ENCODE results near the gene ZNF236. TPM values are rescaled to one million over a fixed set of nuclear protein-coding genes. Genes with fewer than 3 reads are reported as not detected.

The ZNF236 gene
- total and polyA plus RNA-seq, 2 of the 13 experiments (the other 11 are each of a cell fraction or from before 2014, with no cell fraction given): 3.0 to 7.2 TPM

GRCh38 chr18:76874642-76875389 lies 52.5 kb downstream of the ZNF236 start:
- in situ Hi-C loops (cut with HindIII; ENCODE audit: extremely low pct_ligation_motif_present, low pct_unique_long_range_greater_than_20kb): no loop called here
- POLR2A ChIA-PET: no interaction called here
- intact Hi-C loops (cut with micrococcal nuclease; ENCODE audit: unreplicated experiment): loop anchor here (1.0 kb wide), 2 partner anchors 72 to 108 kb away; no protein-coding TSS in a partner anchor
- Histone ChIP-seq H2AFZ (ENCODE audit: low read length) (no peak overlapping the region), H3K4me1 (ENCODE audit: insufficient read depth, low read length) (no peaks in the 10 kb centered on the region), H3K9ac (ENCODE audit: insufficient read depth, low read depth, low read length) (no peak overlapping the region), H3K4me3 (replicated peaks in 1 of 3; ENCODE audit: insufficient read depth in 1 of 3, low read depth in 2 of 3, low read length in 3 of 3) (no peak overlapping the region), H3K27ac (ENCODE audit: extremely low read length, insufficient read depth, low read length) (no peak overlapping the region), H3K79me2 (ENCODE audit: insufficient read depth, low read length) (no peaks in the 10 kb centered on the region), H3K9me3 (ENCODE audit: low read length) (no peaks in the 10 kb centered on the region), H3K36me3 (replicated peaks in 1 of 2; ENCODE audit: control insufficient read depth in 1 of 2, insufficient read depth in 2 of 2, low read length in 2 of 2) (peaks cover 7 to 17% of the 10 kb centered on the region in 2 experiments; a peak in 4 of 5 replicates), H3K4me2 (ENCODE audit: low read depth, low read length) (no peak overlapping the region), H4K20me1 (ENCODE audit: insufficient read depth, low read length) (no peaks in the 10 kb centered on the region), H3K27me3 (ENCODE audit: control insufficient read depth in 1 of 2, insufficient read depth in 2 of 2, low read length in 2 of 2) (no peaks in the 10 kb centered on the region)
- no peak for DNase-seq (ENCODE audit: low spot score)
- no peak for FAIRE-seq
- 97% methylated on average over 13 of the region's 13 CpGs for WGBS (ENCODE audit: low lambda C conversion rate)
- CTCF ChIA-PET (ENCODE audit: low intra/inter-chr PET ratio, low total read pairs): interaction anchor here (0.8 to 1.4 kb wide), 3 partner anchors 71 to 180 kb away, joined by 3 to 5 read pairs (median 3); no protein-coding TSS in a partner anchor
- BruUV-seq (replicated peaks): no TSS peak
- TF ChIP-seq SUZ12 (IDR thresholded peaks at IDR 0.05; ENCODE audit: low read depth, low read length) (no peak), ZNF12 (CRISPR knock-in tag; IDR thresholded peaks at IDR 0.05) (no peak), ZNF841 (CRISPR knock-in tag; IDR thresholded peaks at IDR 0.05; ENCODE audit: borderline replicate concordance) (no peak), ZNF331 (CRISPR knock-in tag; IDR thresholded peaks at IDR 0.05) (no peak), ZNF674 (CRISPR knock-in tag; IDR thresholded peaks at IDR 0.05; ENCODE audit: low read depth) (no peak), STAT5B (CRISPR knock-in tag; IDR thresholded peaks at IDR 0.05) (no peak), RBM22 (optimal IDR thresholded peaks at IDR 0.05; ENCODE audit: low read length) (no peak), PCBP1 (IDR thresholded peaks at IDR 0.05; ENCODE audit: borderline replicate concordance, low read depth, low read length) (no peak), HDAC6 (IDR thresholded peaks at IDR 0.05; ENCODE audit: low read depth, low read length) (no peak), CHD2 (IDR thresholded peaks at IDR 0.05; ENCODE audit: low read depth, low read length) (no peak), SYNCRIP (IDR thresholded peaks at IDR 0.05; ENCODE audit: insufficient read depth, low read depth, low read length) (no peak), MXD3 (CRISPR knock-in tag; IDR thresholded peaks at IDR 0.05) (no peak), ZNF136 (CRISPR knock-in tag; IDR thresholded peaks at IDR 0.05; ENCODE audit: low read depth) (no peak), HES4 (CRISPR knock-in tag; IDR thresholded peaks at IDR 0.05; ENCODE audit: borderline replicate concordance) (no peak), ZNF567 (CRISPR knock-in tag; IDR thresholded peaks at IDR 0.05; ENCODE audit: borderline replicate concordance) (no peak), SP1 (IDR thresholded peaks at IDR 0.05) (no peak), SP1 (CRISPR knock-in tag; IDR thresholded peaks at IDR 0.05) (no peak), KAT7 (CRISPR knock-in tag; IDR thresholded peaks at IDR 0.05; ENCODE audit: borderline replicate concordance) (no peak), EED (CRISPR knock-in tag; IDR thresholded peaks at IDR 0.05) (no peak)
- TF ChIP-seq, protein P1, sequence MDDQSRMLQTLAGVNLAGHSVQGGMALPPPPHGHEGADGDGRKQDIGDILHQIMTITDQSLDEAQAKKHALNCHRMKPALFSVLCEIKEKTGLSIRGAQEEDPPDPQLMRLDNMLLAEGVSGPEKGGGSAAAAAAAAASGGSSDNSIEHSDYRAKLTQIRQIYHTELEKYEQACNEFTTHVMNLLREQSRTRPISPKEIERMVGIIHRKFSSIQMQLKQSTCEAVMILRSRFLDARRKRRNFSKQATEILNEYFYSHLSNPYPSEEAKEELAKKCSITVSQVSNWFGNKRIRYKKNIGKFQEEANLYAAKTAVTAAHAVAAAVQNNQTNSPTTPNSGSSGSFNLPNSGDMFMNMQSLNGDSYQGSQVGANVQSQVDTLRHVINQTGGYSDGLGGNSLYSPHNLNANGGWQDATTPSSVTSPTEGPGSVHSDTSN (CRISPR knock-in tag; IDR thresholded peaks at IDR 0.05; ENCODE audit: borderline replicate concordance): no peak
- ATAC-seq: peak; percentile 81
